Forelimb muscle (tissue), 1 donor: ENCODE results near the gene LSM2. TPM values are rescaled to one million over a fixed set of nuclear protein-coding genes. Genes with fewer than 3 reads are reported as not detected.
"Not testable (repeated sequence)": the region's sequence is repeated elsewhere in the genome, so short reads cannot be mapped to it uniquely, and the experiment has no call there.

Experiments used
- DNase-seq: peaks from one replicate; pipeline ENCODE4 v3.0.0-alpha.2; 2013; ENCODE audit warnings: low read depth
- polyA plus RNA-seq: library from polyadenylated mRNA; unstranded; fragments of 120-200 nt; gene quantifications from one replicate; pipeline ENCODE4 v1.2.1, GENCODE V29; 2013; ENCODE audit not compliant: insufficient read length

The LSM2 gene
- polyA plus RNA-seq = 55.3 TPM

GRCh38 chr6:31806470-31807272 lies at the start of gene LSM2:
LSM2 (minus strand) TSS chr6:31806966; CDS start chr6:31806757, 209 bp downstream.
- peak; percentile 90 for DNase-seq

DNA sequence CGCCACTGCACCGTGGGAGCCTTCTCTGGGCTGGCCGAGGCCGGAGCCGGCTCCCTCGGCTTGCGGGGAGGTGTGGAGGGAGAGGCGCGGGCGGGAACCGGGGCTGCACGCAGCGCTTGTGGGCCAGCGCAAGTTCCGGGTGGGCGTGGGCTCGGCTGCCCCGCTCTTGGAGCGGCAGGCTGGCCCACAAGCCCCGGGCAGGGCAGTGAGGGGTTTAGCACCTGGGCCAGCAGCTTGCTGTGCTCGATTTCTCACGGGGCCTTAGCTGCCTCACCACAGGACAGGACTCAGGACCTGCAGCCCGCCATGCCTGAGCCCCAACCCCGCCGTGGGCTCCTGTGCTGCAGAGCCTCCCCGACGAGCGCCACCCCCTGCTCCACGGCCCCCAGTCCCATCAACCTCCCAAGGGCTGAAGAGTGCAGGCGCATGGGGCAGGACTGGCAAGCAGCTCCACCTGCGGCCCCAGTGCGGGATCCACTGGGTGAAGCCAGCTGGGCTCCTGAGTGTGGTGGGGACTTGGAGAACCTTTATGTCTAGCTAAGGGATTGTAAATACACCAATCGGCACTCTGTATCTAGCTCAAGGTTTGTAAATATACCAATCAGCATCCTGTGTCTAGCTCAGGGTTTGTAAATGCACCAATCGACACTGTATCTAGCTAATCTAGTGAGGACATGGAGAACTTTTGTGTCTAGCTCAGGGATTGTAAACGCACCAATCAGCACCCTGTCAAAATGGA lies 45.4 kb upstream of the LSM2 start:
- DNase-seq = not testable (repeated sequence)

DNA sequence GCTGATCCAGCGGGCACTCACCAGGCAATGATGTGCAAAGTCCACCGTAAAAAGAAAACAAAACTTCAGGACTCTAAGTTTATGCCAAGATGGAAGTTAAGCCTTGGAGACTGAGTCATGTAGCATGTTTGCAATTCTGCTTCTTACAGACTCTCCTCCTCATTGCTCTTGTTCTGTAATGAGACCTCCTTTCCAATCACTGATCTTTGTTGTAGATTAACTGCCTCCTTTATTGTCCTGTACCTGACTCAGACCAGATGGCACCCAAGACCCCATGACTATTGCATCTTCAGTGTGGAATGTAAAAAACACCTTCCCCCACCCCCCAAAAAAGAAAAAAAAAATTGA lies 44.7 kb upstream of the LSM2 start:
- no peak for DNase-seq

DNA sequence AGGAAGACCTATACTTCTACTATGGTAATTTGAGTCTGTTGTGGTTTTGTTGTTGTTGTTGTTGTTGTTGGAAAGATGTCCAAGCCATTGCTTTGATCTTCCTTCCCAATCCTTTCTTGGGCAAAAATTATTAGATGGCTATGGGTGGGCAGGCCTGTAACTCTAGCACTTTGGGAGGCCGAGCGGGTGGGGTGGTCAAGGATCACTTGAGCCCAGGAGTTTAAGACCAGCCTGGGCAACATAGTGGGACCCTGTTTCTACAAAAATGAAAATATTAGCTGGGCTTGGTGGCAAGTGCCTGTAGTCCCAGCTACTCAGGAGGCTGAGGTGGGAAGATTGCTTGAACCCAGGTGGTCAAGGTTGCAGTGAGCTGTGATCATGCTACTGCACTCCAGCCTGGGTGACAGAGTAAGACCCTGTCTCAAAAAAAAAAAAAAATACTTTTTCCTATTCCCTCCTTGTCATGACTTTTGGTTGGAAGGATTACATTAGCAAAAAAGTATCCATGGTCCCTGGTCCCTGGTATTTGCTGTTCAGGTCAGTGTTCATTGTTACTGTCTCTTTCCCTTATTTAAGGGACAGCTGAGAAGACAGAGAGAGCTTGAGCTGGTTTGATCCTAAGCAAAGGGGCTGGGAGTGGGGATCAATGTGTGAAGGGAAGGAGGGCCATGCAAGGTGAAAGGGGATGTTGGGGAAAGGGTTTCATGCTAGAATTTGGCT lies 44.2 kb upstream of the LSM2 start:
- DNase-seq = no peak

GRCh38 chr6:31847276-31847978 lies 40.7 kb upstream of the LSM2 start:
- no peak for DNase-seq

GRCh38 chr6:31844507-31844906 lies 37.7 kb upstream of the LSM2 start:
- no peak for DNase-seq

GRCh38 chr6:31842053-31842452 lies 35.3 kb upstream of the LSM2 start:
- DNase-seq = no peak

DNA sequence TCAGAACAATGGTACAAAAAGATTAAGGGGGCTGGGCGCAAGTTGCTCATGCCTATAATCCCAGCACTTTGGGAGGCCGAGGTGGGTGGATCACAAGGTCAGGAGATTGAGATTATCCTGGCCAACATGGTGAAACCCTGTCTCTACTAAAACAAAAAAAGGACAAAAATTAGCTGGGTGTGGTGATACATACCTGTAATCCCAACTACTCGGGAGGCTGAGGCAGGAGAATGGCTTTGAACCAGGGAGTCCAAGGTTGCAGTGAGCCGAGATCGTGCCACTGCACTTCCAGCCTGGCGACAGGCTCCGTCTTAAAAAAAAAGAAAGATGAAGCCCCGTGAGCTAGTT lies 33.0 kb upstream of the LSM2 start:
- not testable (repeated sequence) for DNase-seq

- DNase-seq = no peak
These were observed 32.2 kb upstream of the LSM2 start for GRCh38 chr6:31838968-31839367.

DNA sequence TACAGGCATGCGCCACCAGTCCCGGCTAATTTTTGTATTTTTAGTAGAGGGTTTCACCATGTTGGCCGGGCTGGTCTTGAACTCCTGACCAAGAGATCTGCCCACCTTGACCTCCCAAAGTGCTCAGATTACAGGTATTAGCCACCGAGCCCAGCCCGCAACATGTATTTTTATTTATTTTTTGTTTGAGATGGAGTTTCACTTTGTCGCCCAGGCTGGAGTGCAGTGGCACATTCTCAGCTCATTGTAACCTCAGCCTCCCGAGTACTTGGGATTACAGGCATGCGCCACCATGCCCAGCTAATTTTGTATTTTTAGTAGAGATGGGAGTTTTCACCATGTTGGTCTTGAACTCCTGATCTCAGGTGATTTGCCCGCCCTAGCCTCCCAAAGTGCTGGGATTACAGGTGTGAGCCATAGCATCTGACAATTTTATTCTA lies 31.4 kb upstream of the LSM2 start:
- not testable (repeated sequence) for DNase-seq

GRCh38 chr6:31837369-31838113 lies 30.8 kb upstream of the LSM2 start:
- DNase-seq = no peak

DNA sequence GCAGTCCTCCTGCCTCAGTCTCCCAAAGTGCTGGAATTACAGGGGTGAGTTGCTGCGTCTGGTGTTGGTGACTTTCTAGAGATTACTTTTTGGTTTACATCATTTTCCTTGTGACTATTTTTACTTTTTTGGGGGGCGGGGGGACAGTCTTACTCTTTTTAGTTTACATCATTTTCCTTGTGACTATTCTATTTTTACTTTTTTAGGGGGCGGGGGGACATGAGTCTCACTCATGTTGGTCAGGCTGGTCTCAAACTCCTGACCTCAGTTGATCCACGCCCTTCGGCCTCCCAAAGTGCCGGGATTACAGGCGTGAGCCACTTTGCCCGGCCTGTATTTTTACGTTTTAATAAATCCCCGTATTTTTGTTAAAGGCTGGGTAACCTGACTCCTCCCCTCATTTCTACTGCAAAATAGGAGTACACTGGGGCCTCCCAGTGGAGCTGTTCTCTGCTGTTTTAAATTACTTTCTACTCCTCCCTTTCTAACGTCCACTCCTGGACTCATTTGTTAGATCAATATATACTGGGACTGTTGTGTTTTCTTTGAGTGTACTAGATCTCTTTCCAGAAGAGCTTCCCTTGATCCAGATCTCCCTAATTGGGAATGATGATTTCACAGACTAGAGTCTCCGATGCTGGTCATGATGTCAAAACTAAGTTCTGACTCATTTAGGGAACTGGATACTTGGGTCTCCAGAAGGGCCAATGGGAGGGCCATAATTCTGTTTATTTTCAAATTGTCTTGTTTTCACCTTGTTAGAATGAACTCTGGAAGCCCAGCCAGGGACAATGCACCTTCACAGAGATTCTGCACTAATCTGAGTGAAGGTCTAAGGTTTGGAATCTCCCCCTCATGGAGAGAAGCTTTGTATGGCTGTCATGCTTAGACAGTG lies 30.0 kb upstream of the LSM2 start:
- DNase-seq = no peak

DNA sequence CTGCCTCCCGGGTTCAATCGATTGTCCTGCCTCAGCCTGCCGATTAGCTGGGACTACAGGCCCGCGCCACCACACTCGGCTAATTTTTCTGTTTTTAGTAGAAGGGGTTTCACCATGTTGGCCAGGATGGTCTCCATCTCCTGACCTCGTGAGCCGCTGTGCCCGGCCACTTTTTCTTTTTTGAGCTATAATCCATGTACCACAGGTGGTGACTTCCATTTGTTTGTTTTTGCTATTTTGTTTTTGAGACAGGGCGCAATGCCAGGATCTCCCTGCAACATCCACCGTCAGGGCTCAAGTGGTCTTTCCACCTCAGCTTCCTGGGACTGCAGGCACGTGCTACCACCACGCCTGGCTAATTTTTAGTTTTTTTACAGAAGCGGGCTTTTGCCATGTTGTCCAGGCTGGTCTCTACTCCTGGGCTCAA lies 29.3 kb upstream of the LSM2 start:
- no peak for DNase-seq

DNA sequence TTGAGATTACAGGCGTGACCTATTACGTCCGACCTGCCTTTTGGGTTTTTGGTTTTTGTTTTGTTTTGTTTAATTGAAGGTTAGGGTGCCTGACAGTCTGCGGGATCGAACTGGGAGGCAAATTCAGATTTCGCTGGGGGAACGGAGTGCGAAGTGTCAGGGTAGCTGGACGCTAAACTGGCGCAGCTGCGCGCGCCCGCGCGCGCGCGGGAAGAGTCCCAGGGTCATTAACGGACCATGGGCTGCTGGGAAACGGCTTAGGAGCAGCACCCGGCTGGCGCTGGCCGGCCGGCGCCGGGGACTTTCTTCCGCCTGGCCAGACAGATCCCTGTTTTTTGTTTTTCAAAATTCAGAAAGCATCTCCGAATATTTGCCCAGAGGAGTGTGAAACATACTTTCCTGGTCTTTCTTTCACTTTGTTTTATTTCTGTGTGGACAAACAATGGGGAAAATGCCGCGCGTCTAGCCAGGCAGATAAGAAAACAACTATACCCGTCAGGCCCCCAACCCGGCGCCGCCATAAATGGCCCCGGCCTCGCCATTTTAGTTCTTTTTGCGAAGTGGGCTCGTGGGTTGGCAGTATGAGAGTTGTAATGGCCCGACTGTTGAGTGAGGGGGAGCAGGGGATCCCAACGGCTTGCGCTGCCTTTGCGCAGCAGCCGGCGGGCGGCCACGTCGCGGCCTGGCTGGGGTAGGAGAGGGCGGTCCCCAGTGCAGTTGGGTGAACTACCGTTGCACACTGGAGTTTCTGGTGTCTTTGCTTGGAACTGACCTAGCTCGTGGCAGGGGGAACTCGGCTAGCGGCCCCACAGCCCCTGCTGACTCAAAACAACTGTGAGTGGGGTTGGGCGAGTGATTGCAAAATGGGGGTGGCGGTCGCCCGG lies 27.8 kb upstream of the LSM2 start:
- DNase-seq = peak; percentile 81

- no peak for DNase-seq
These were observed 24.8 kb upstream of the LSM2 start for GRCh38 chr6:31831350-31832215.

DNA sequence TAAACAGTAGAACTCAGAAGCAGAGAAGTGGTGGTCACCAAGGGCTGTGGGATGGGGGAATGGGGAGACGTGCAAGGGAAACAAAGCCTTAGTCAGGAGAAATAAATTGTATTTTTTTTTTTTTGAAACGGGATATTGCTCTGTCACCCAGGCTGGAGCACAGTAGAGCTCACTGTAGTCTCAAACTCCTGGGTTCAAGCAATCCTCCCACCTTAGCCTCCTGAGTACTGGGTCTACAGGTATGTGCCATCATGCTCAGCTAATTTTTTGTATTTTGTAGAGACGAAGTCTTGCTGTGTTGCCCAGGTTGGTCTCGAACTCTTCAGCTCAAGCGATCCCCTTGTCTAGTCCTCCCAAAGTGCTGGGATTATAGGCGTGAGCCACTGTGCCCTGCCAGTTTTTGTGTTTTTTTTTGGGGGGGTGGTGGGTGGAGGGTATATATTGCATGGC lies 24.1 kb upstream of the LSM2 start:
- DNase-seq = no peak

GRCh38 chr6:31829633-31830283 lies 23.0 kb upstream of the LSM2 start:
- DNase-seq = no peak
